ENCODE data around the gene IGF2BP3.
"Not testable (repeated sequence)": the region's sequence is repeated elsewhere in the genome, so short reads cannot be mapped to it uniquely, and the experiment has no call there.

Gene IGF2BP3

GRCh38 chr7:23419845-23420244 is 50.4 kb downstream of the IGF2BP3 start:
- H3K4me1 ChIP-seq (ENCODE audit: control insufficient read depth, insufficient read depth, low read length) = peaks cover 34% of the 10 kb centered on the region

GRCh38 chr7:23419160-23419559 is 51.1 kb downstream of the IGF2BP3 start:
- Histone ChIP-seq H3K9me3 (ENCODE audit: control insufficient read depth, insufficient read depth, low read length) (no peaks in the 10 kb centered on the region), H3K4me3 (ENCODE audit: low read depth, low read length) (no peak overlapping the region), H3K27ac (ENCODE audit: low read depth, low read length) (no peak overlapping the region), H3K9ac (ENCODE audit: low read depth, low read length) (no peak overlapping the region), H3K27me3 (ENCODE audit: control insufficient read depth, insufficient read depth, low read length) (no peaks in the 10 kb centered on the region), H3K4me1 (ENCODE audit: control insufficient read depth, insufficient read depth, low read length) (peaks cover 34% of the 10 kb centered on the region), H3K36me3 (ENCODE audit: control insufficient read depth, insufficient read depth, low read length) (peaks cover 47% of the 10 kb centered on the region)

More at GRCh38 chr7:23419845-23420244, 50.4 kb downstream of the IGF2BP3 start:
- H3K36me3 ChIP-seq (ENCODE audit: control insufficient read depth, insufficient read depth, low read length) = peaks cover 40% of the 10 kb centered on the region
- no peaks in the 10 kb centered on the region for H3K9me3 ChIP-seq (ENCODE audit: control insufficient read depth, insufficient read depth, low read length)
- no peaks in the 10 kb centered on the region for H3K27me3 ChIP-seq (ENCODE audit: control insufficient read depth, insufficient read depth, low read length)
- no peak overlapping the region for H3K27ac ChIP-seq (ENCODE audit: low read depth, low read length)
- no peak overlapping the region for H3K4me3 ChIP-seq (ENCODE audit: low read depth, low read length)
- no peak overlapping the region for H3K9ac ChIP-seq (ENCODE audit: low read depth, low read length)

- peak overlapping the region; percentile 21; the same call in 1 of the 2 replicates for H3K4me3 ChIP-seq (ENCODE audit: low read depth, low read length)
- peak overlapping the region; percentile 71 for H3K27ac ChIP-seq (ENCODE audit: low read depth, low read length)
- H3K4me1 ChIP-seq (ENCODE audit: control insufficient read depth, insufficient read depth, low read length) = peaks cover 29% of the 10 kb centered on the region
- no peaks in the 10 kb centered on the region for H3K27me3 ChIP-seq (ENCODE audit: control insufficient read depth, insufficient read depth, low read length)
- no peak overlapping the region for H3K9ac ChIP-seq (ENCODE audit: low read depth, low read length)
- no peaks in the 10 kb centered on the region for H3K9me3 ChIP-seq (ENCODE audit: control insufficient read depth, insufficient read depth, low read length)
- H3K36me3 ChIP-seq (ENCODE audit: control insufficient read depth, insufficient read depth, low read length) = peaks cover 57% of the 10 kb centered on the region
Measured at GRCh38 chr7:23418046-23418445, 52.2 kb downstream of the IGF2BP3 start.

DNA sequence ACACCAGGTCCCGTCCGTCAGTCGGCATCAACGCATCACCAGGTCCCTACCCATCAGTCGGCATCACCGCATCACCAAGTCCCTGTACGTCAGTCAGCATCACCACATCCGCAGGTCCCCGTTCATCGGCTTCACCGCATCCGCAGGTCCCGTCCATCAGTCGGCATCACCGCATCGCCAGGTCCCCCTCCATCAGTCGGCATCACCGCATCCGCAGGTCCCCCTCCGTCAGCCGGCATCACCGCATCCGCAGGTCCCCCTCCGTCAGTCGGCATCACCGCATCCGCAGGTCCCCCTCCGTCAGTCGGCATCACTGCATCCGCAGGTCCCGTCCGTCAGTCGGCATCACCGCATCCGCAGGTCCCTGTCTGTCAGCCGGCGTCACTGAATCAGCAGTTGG is 55.1 kb downstream of the IGF2BP3 start:
- Histone ChIP-seq H3K9me3 (ENCODE audit: control insufficient read depth, insufficient read depth, low read length) (no peaks in the 10 kb centered on the region), H3K27me3 (ENCODE audit: control insufficient read depth, insufficient read depth, low read length) (no peaks in the 10 kb centered on the region), H3K4me1 (ENCODE audit: control insufficient read depth, insufficient read depth, low read length) (peaks cover 24% of the 10 kb centered on the region), H3K9ac (ENCODE audit: low read depth, low read length) (no peak overlapping the region), H3K4me3 (ENCODE audit: low read depth, low read length) (no peak overlapping the region), H3K27ac (ENCODE audit: low read depth, low read length) (no peak overlapping the region), H3K36me3 (ENCODE audit: control insufficient read depth, insufficient read depth, low read length) (peaks cover 79% of the 10 kb centered on the region)

- Histone ChIP-seq H3K9me3 (ENCODE audit: control insufficient read depth, insufficient read depth, low read length) (peaks cover 3% of the 10 kb centered on the region; the same call in 1 of the 2 replicates), H3K36me3 (ENCODE audit: control insufficient read depth, insufficient read depth, low read length) (peaks cover 90% of the 10 kb centered on the region), H3K27ac (ENCODE audit: low read depth, low read length) (no peak overlapping the region), H3K4me1 (ENCODE audit: control insufficient read depth, insufficient read depth, low read length) (no peaks in the 10 kb centered on the region), H3K9ac (ENCODE audit: low read depth, low read length) (no peak overlapping the region), H3K4me3 (ENCODE audit: low read depth, low read length) (no peak overlapping the region), H3K27me3 (ENCODE audit: control insufficient read depth, insufficient read depth, low read length) (no peaks in the 10 kb centered on the region)
Measured at GRCh38 chr7:23410446-23411183, 59.7 kb downstream of the IGF2BP3 start.

DNA sequence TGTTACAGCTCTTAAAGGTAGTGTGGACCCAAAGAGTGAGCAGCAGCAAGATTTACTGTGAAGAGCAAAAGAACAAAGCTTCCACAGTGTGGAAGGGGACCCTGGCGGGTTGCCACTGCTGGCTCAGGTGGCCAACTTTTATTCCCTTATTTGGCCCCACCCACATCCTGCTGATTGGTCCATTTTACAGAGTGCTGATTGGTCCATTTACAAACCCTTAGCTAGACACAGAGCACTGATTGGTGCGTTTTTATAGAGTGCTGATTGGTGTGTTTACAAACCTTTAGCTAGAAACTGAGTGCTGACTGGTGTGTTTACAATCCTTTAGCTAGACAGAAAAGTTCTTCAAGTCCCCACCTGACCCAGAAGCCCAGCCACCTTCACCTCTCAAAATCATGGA is 63.7 kb downstream of the IGF2BP3 start:
- not testable (repeated sequence) for H3K4me1 ChIP-seq (ENCODE audit: control insufficient read depth, insufficient read depth, low read length); H3K4me3 ChIP-seq (ENCODE audit: low read depth, low read length); H3K27me3 ChIP-seq (ENCODE audit: control insufficient read depth, insufficient read depth, low read length); H3K9me3 ChIP-seq (ENCODE audit: control insufficient read depth, insufficient read depth, low read length); H3K9ac ChIP-seq (ENCODE audit: low read depth, low read length); H3K27ac ChIP-seq (ENCODE audit: low read depth, low read length)
- H3K36me3 ChIP-seq (ENCODE audit: control insufficient read depth, insufficient read depth, low read length) = peaks cover 91% of the 10 kb centered on the region

DNA sequence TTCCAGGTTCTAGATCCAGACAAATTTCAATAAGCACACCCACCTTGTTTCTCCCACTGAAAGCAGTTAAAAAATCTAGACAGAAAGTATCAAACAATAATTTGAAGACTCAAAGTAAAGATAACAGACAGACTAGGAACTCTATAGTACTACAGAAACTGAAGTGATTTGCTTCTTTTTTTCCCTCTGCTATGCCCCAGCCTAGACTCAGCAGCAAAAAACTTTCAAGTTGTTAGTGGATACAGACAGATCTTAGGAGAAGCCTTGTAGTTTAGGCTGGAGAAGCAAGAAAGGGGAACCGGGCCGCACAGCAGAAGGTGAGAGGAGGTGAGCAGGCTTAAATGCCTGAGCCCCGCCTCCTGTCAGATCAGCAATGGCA is 65.1 kb downstream of the IGF2BP3 start:
- Histone ChIP-seq H3K27me3 (ENCODE audit: control insufficient read depth, insufficient read depth, low read length) (no peaks in the 10 kb centered on the region), H3K4me3 (ENCODE audit: low read depth, low read length) (no peak overlapping the region), H3K9ac (ENCODE audit: low read depth, low read length) (no peak overlapping the region), H3K27ac (ENCODE audit: low read depth, low read length) (no peak overlapping the region), H3K36me3 (ENCODE audit: control insufficient read depth, insufficient read depth, low read length) (peaks cover 91% of the 10 kb centered on the region), H3K4me1 (ENCODE audit: control insufficient read depth, insufficient read depth, low read length) (no peaks in the 10 kb centered on the region), H3K9me3 (ENCODE audit: control insufficient read depth, insufficient read depth, low read length) (peaks cover 3% of the 10 kb centered on the region; the same call in 1 of the 2 replicates)

- Histone ChIP-seq H3K4me3 (ENCODE audit: low read depth, low read length) (no peak overlapping the region), H3K9ac (ENCODE audit: low read depth, low read length) (no peak overlapping the region), H3K36me3 (ENCODE audit: control insufficient read depth, insufficient read depth, low read length) (peaks cover 92% of the 10 kb centered on the region), H3K4me1 (ENCODE audit: control insufficient read depth, insufficient read depth, low read length) (no peaks in the 10 kb centered on the region), H3K9me3 (ENCODE audit: control insufficient read depth, insufficient read depth, low read length) (peaks cover 3% of the 10 kb centered on the region; the same call in 1 of the 2 replicates), H3K27me3 (ENCODE audit: control insufficient read depth, insufficient read depth, low read length) (no peaks in the 10 kb centered on the region), H3K27ac (ENCODE audit: low read depth, low read length) (no peak overlapping the region)
Measured at GRCh38 chr7:23404546-23405239, 65.6 kb downstream of the IGF2BP3 start.

- peaks cover 3% of the 10 kb centered on the region; the same call in 1 of the 2 replicates for H3K9me3 ChIP-seq (ENCODE audit: control insufficient read depth, insufficient read depth, low read length)
- H3K4me1 ChIP-seq (ENCODE audit: control insufficient read depth, insufficient read depth, low read length) = no peaks in the 10 kb centered on the region
- H3K36me3 ChIP-seq (ENCODE audit: control insufficient read depth, insufficient read depth, low read length) = peaks cover 88% of the 10 kb centered on the region
- H3K4me3 ChIP-seq (ENCODE audit: low read depth, low read length) = no peak overlapping the region
- no peaks in the 10 kb centered on the region for H3K27me3 ChIP-seq (ENCODE audit: control insufficient read depth, insufficient read depth, low read length)
- no peak overlapping the region for H3K27ac ChIP-seq (ENCODE audit: low read depth, low read length)
- no peak overlapping the region for H3K9ac ChIP-seq (ENCODE audit: low read depth, low read length)
Measured at GRCh38 chr7:23403970-23404369, 66.3 kb downstream of the IGF2BP3 start.

GRCh38 chr7:23398090-23398489 is 72.2 kb downstream of the IGF2BP3 start:
- not testable (repeated sequence) for H3K27ac ChIP-seq (ENCODE audit: low read depth, low read length); H3K9ac ChIP-seq (ENCODE audit: low read depth, low read length); H3K4me1 ChIP-seq (ENCODE audit: control insufficient read depth, insufficient read depth, low read length); H3K4me3 ChIP-seq (ENCODE audit: low read depth, low read length); H3K9me3 ChIP-seq (ENCODE audit: control insufficient read depth, insufficient read depth, low read length); H3K27me3 ChIP-seq (ENCODE audit: control insufficient read depth, insufficient read depth, low read length)
- H3K36me3 ChIP-seq (ENCODE audit: control insufficient read depth, insufficient read depth, low read length) = peaks cover 79% of the 10 kb centered on the region

- peaks cover 77% of the 10 kb centered on the region for H3K36me3 ChIP-seq (ENCODE audit: control insufficient read depth, insufficient read depth, low read length)
- no peaks in the 10 kb centered on the region for H3K4me1 ChIP-seq (ENCODE audit: control insufficient read depth, insufficient read depth, low read length)
- no peak overlapping the region for H3K4me3 ChIP-seq (ENCODE audit: low read depth, low read length)
- no peaks in the 10 kb centered on the region for H3K9me3 ChIP-seq (ENCODE audit: control insufficient read depth, insufficient read depth, low read length)
- H3K27me3 ChIP-seq (ENCODE audit: control insufficient read depth, insufficient read depth, low read length) = no peaks in the 10 kb centered on the region
- H3K27ac ChIP-seq (ENCODE audit: low read depth, low read length) = no peak overlapping the region
- H3K9ac ChIP-seq (ENCODE audit: low read depth, low read length) = no peak overlapping the region
Measured at GRCh38 chr7:23397241-23397640, 73.0 kb downstream of the IGF2BP3 start.

Measured in HUES48 (cell line).